GM23338 (cell line): ENCODE results near the gene MIPEP.

ENCODE experiments used
- EZH2 ChIP-seq: fragments of 200-600 bp; sonication (generic); IDR thresholded peaks from one replicate; pipeline ENCODE4 v1.8.0; 2017; ENCODE audit warnings: antibody characterized with exemption, mild to moderate bottlenecking, low read depth; ENCODE audit not compliant: unreplicated experiment
- EZH2phosphoT487 ChIP-seq: fragments of 200-600 bp; sonication (generic); IDR thresholded peaks from one replicate; pipeline ENCODE4 v1.8.1; 2018; ENCODE audit warnings: antibody characterized with exemption; ENCODE audit not compliant: unreplicated experiment
- NANOG ChIP-seq: IDR thresholded peaks from 2 replicates; pipeline ENCODE4 v1.6.1; 2016; ENCODE audit warnings: antibody characterized with exemption, borderline replicate concordance
- POLR2AphosphoS5 ChIP-seq: IDR thresholded peaks from 2 replicates; pipeline ENCODE4 v1.6.1; 2016; ENCODE audit warnings: antibody characterized with exemption, low read depth
- STAT1 ChIP-seq: IDR thresholded peaks from one replicate; pipeline ENCODE4 v1.6.1; 2016; ENCODE audit warnings: antibody characterized with exemption; ENCODE audit not compliant: unreplicated experiment
- ZNF331 ChIP-seq: fragments of 250-450 bp; sonication (Bioruptor Pico); IDR thresholded peaks from 2 replicates; pipeline ENCODE4 v1.5.0; 2020; ENCODE audit warnings: low read depth, mild to moderate bottlenecking, moderate library complexity
- TF ChIP-seq, protein P1 (sequence below), 2 experiments: fragments of 200-600 bp in 1 of 2; sonication (generic) in 1 of 2; conservative IDR thresholded peaks; 2 replicates each; pipeline versions ENCODE4 v1.5.1 to v1.6.1; 2016 to 2017; ENCODE audit warnings: antibody characterized with exemption in 2 of 2, low read depth in 2 of 2, mild to moderate bottlenecking in 2 of 2, moderate library complexity in 1 of 2
- TF ChIP-seq, protein P2 (sequence below): IDR thresholded peaks from one replicate; pipeline ENCODE4 v1.6.1; 2018; ENCODE audit warnings: antibody characterized with exemption; ENCODE audit not compliant: unreplicated experiment

DNA sequence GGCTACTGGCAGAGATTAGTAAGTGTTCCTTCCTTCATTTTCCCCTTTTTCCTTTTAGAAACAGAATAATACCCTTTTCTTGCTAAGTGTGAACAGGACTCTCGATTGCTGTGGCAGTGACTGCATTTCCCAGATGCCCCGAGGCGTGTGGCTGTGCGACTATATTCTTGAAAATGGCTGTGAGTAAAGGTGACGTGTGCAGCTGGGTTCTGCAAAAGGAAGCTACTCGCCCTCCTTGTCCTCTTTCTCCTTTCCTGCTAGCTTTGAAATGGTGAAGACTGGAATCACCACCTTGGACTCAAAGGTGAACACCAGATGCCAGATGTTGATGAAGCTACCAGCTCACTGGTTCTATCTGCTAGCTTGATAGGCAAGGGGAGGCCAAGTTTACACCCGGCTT lies 121.4 kb downstream of the MIPEP start:
- TF ChIP-seq, protein P1, sequence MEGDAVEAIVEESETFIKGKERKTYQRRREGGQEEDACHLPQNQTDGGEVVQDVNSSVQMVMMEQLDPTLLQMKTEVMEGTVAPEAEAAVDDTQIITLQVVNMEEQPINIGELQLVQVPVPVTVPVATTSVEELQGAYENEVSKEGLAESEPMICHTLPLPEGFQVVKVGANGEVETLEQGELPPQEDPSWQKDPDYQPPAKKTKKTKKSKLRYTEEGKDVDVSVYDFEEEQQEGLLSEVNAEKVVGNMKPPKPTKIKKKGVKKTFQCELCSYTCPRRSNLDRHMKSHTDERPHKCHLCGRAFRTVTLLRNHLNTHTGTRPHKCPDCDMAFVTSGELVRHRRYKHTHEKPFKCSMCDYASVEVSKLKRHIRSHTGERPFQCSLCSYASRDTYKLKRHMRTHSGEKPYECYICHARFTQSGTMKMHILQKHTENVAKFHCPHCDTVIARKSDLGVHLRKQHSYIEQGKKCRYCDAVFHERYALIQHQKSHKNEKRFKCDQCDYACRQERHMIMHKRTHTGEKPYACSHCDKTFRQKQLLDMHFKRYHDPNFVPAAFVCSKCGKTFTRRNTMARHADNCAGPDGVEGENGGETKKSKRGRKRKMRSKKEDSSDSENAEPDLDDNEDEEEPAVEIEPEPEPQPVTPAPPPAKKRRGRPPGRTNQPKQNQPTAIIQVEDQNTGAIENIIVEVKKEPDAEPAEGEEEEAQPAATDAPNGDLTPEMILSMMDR (conservative IDR thresholded peaks at IDR 0.05; ENCODE audit: low read depth in 2 of 2) = no peak
- TF ChIP-seq POLR2AphosphoS5 = no peak
- TF ChIP-seq ZNF331 (CRISPR knock-in tag) = no peak
- TF ChIP-seq EZH2phosphoT487 = no peak
- TF ChIP-seq, protein P2, sequence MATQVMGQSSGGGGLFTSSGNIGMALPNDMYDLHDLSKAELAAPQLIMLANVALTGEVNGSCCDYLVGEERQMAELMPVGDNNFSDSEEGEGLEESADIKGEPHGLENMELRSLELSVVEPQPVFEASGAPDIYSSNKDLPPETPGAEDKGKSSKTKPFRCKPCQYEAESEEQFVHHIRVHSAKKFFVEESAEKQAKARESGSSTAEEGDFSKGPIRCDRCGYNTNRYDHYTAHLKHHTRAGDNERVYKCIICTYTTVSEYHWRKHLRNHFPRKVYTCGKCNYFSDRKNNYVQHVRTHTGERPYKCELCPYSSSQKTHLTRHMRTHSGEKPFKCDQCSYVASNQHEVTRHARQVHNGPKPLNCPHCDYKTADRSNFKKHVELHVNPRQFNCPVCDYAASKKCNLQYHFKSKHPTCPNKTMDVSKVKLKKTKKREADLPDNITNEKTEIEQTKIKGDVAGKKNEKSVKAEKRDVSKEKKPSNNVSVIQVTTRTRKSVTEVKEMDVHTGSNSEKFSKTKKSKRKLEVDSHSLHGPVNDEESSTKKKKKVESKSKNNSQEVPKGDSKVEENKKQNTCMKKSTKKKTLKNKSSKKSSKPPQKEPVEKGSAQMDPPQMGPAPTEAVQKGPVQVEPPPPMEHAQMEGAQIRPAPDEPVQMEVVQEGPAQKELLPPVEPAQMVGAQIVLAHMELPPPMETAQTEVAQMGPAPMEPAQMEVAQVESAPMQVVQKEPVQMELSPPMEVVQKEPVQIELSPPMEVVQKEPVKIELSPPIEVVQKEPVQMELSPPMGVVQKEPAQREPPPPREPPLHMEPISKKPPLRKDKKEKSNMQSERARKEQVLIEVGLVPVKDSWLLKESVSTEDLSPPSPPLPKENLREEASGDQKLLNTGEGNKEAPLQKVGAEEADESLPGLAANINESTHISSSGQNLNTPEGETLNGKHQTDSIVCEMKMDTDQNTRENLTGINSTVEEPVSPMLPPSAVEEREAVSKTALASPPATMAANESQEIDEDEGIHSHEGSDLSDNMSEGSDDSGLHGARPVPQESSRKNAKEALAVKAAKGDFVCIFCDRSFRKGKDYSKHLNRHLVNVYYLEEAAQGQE = no peak
- TF ChIP-seq STAT1 = no peak
- TF ChIP-seq NANOG = no peak
- TF ChIP-seq EZH2 = no peak
